Measurements from ENCODE around the gene SH2B2.

DNA sequence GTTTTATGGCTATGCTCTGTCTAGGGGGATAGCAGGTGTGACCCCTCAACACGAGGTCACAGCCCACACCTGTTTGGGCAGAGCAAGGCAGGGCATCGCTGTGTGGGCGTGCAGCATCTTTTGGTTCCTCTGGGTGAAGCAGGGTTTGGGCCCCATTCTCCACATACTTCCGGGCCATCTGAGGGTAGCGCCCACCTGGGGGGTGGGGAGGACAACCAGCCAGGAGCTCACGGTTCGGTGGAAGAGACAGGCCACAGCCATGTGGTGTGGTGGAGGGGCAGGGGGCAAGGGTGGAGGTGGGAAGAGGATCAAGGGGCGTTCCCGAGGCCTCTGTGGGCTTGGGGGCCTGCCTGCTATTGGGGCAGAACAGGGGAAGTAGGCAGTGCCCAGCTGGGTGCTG, 2.4 kb downstream of the SH2B2 start:
- TF ChIP-seq, protein P1, sequence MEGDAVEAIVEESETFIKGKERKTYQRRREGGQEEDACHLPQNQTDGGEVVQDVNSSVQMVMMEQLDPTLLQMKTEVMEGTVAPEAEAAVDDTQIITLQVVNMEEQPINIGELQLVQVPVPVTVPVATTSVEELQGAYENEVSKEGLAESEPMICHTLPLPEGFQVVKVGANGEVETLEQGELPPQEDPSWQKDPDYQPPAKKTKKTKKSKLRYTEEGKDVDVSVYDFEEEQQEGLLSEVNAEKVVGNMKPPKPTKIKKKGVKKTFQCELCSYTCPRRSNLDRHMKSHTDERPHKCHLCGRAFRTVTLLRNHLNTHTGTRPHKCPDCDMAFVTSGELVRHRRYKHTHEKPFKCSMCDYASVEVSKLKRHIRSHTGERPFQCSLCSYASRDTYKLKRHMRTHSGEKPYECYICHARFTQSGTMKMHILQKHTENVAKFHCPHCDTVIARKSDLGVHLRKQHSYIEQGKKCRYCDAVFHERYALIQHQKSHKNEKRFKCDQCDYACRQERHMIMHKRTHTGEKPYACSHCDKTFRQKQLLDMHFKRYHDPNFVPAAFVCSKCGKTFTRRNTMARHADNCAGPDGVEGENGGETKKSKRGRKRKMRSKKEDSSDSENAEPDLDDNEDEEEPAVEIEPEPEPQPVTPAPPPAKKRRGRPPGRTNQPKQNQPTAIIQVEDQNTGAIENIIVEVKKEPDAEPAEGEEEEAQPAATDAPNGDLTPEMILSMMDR (conservative IDR thresholded peaks at IDR 0.05; ENCODE audit: low read depth, low read length) = no peak
- TF ChIP-seq EZH2 (IDR thresholded peaks at IDR 0.05; ENCODE audit: low read length, unreplicated experiment) = no peak
- TF ChIP-seq EZH2phosphoT487 (IDR thresholded peaks at IDR 0.05; ENCODE audit: borderline replicate concordance, low read length) = no peak

All from PC-3 (cell line).